HEK293 (cell line): ENCODE measurements around the gene NRG2.

ENCODE experiments used
- CTCF ChIA-PET: fragments of 350-600 bp; formaldehyde crosslinking; extraction: SDS; loops from one replicate; lab custom pipeline; 2021; ENCODE audit warnings: antibody characterized with exemption; lab: Yijun Ruan, JAX
- POLR2A ChIA-PET: fragments of 300-600 bp; formaldehyde crosslinking; extraction: SDS; loops from one replicate; lab custom pipeline; 2020; ENCODE audit warnings: antibody characterized with exemption, inconsistent platforms; lab: Yijun Ruan, JAX
- H3K27ac ChIP-seq: fragments of 200-500 bp; sonication (Bioruptor generic); 2 replicates; pipeline ENCODE4 v1.5.1; 2014; ENCODE audit warnings: low read depth, low read length, control low read depth, inconsistent platforms; ENCODE audit errors: extremely low read depth
- H3K36me3 ChIP-seq, 2 experiments: fragments of 200-500 bp in 1 of 2; sonication (Bioruptor generic) in 1 of 2; 1 replicate in 1 of 2; 2 replicates in 1 of 2; pipeline ENCODE4 v1.5.1; 2014 to 2017; ENCODE audit warnings: inconsistent platforms in 2 of 2, low read length in 2 of 2; ENCODE audit not compliant: control insufficient read depth in 2 of 2, insufficient read depth in 1 of 2
- H3K4me1 ChIP-seq: fragments of 200-500 bp; sonication (Bioruptor generic); 2 replicates; pipeline ENCODE4 v1.5.1; 2014; ENCODE audit warnings: mild to moderate bottlenecking, low read length, inconsistent platforms; ENCODE audit not compliant: control insufficient read depth, insufficient read depth
- H3K4me3 ChIP-seq: 2 replicates; pipeline ENCODE4 v1.5.1; 2011; ENCODE audit warnings: low read depth, mild to moderate bottlenecking, control low read depth, low read length, moderate library complexity
- H3K9me3 ChIP-seq: fragments of 200-500 bp; sonication (Bioruptor generic); 2 replicates; pipeline ENCODE4 v1.5.1; 2014; ENCODE audit warnings: low read depth, low read length, inconsistent platforms; ENCODE audit not compliant: control insufficient read depth, insufficient read depth
- BCL11A ChIP-seq: fragments of 450-650 bp; formaldehyde crosslinking; IDR thresholded peaks from 2 replicates; pipeline ENCODE4 v1.5.1; 2016; ENCODE audit warnings: low read depth, missing biosample characterization, missing genetic modification characterization
- EGR2 ChIP-seq: fragments of 450-650 bp; formaldehyde crosslinking; IDR thresholded peaks from 2 replicates; pipeline ENCODE4 v1.5.1; 2016; ENCODE audit warnings: low read depth, missing biosample characterization, missing genetic modification characterization
- KLF16 ChIP-seq: fragments of 450-650 bp; formaldehyde crosslinking; IDR thresholded peaks from 2 replicates; pipeline ENCODE4 v1.5.1; 2017; ENCODE audit warnings: missing biosample characterization, missing genetic modification characterization
- KLF17 ChIP-seq: fragments of 450-650 bp; formaldehyde crosslinking; IDR thresholded peaks from 2 replicates; pipeline ENCODE4 v1.5.1; 2016; ENCODE audit warnings: missing biosample characterization, missing genetic modification characterization
- KLF9 ChIP-seq: fragments of 450-650 bp; formaldehyde crosslinking; IDR thresholded peaks from 2 replicates; pipeline ENCODE4 v1.5.1; 2016; ENCODE audit warnings: missing biosample characterization, missing genetic modification characterization, low read depth
- SALL2 ChIP-seq: fragments of 450-650 bp; formaldehyde crosslinking; IDR thresholded peaks from 2 replicates; pipeline ENCODE4 v1.5.0; 2017; ENCODE audit warnings: missing biosample characterization, mild to moderate bottlenecking, missing genetic modification characterization, borderline replicate concordance
- SP2 ChIP-seq: fragments of 450-650 bp; formaldehyde crosslinking; IDR thresholded peaks from 2 replicates; pipeline ENCODE4 v1.5.1; 2016; ENCODE audit warnings: missing biosample characterization, missing genetic modification characterization
- SP3 ChIP-seq: fragments of 450-650 bp; formaldehyde crosslinking; IDR thresholded peaks from 2 replicates; pipeline ENCODE4 v1.5.1; 2016; ENCODE audit warnings: missing biosample characterization, missing genetic modification characterization
- ZBTB48 ChIP-seq: fragments of 450-650 bp; formaldehyde crosslinking; IDR thresholded peaks from 2 replicates; pipeline ENCODE4 v1.5.1; 2016; ENCODE audit warnings: missing biosample characterization, missing genetic modification characterization
- ZBTB49 ChIP-seq: fragments of 450-650 bp; formaldehyde crosslinking; IDR thresholded peaks from 2 replicates; pipeline ENCODE4 v1.5.1; 2016; ENCODE audit warnings: missing biosample characterization, missing genetic modification characterization, low read depth
- ZFHX2 ChIP-seq: fragments of 450-650 bp; formaldehyde crosslinking; conservative IDR thresholded peaks from 2 replicates; pipeline ENCODE4 v1.5.1; 2016; ENCODE audit warnings: missing biosample characterization, missing genetic modification characterization
- ZNF10 ChIP-seq: fragments of 450-650 bp; formaldehyde crosslinking; IDR thresholded peaks from 2 replicates; pipeline ENCODE4 v1.5.1; 2017; ENCODE audit warnings: missing biosample characterization, missing genetic modification characterization
- ZNF248 ChIP-seq: fragments of 450-650 bp; formaldehyde crosslinking; IDR thresholded peaks from 2 replicates; pipeline ENCODE4 v1.5.1; 2017; ENCODE audit warnings: missing biosample characterization, missing genetic modification characterization
- ZNF280D ChIP-seq: fragments of 450-650 bp; formaldehyde crosslinking; IDR thresholded peaks from 2 replicates; pipeline ENCODE4 v1.5.1; 2016; ENCODE audit warnings: missing biosample characterization, missing genetic modification characterization
- ZNF335 ChIP-seq: fragments of 450-650 bp; formaldehyde crosslinking; conservative IDR thresholded peaks from 2 replicates; pipeline ENCODE4 v1.5.1; 2016; ENCODE audit warnings: missing biosample characterization, missing genetic modification characterization
- ZNF391 ChIP-seq: fragments of 450-650 bp; formaldehyde crosslinking; IDR thresholded peaks from 2 replicates; pipeline ENCODE4 v1.5.1; 2016; ENCODE audit warnings: low read depth, missing biosample characterization, missing genetic modification characterization, borderline replicate concordance
- ZNF398 ChIP-seq: fragments of 450-650 bp; formaldehyde crosslinking; IDR thresholded peaks from 2 replicates; pipeline ENCODE4 v1.5.1; 2017; ENCODE audit warnings: missing biosample characterization, missing genetic modification characterization
- ZNF600 ChIP-seq: fragments of 450-650 bp; formaldehyde crosslinking; IDR thresholded peaks from 2 replicates; pipeline ENCODE4 v1.5.1; 2016; ENCODE audit warnings: missing biosample characterization, missing genetic modification characterization
- ZNF629 ChIP-seq: fragments of 450-650 bp; formaldehyde crosslinking; IDR thresholded peaks from 2 replicates; pipeline ENCODE4 v1.5.1; 2017; ENCODE audit warnings: missing biosample characterization, missing genetic modification characterization
- ZNF639 ChIP-seq: fragments of 450-650 bp; formaldehyde crosslinking; IDR thresholded peaks from 2 replicates; pipeline ENCODE4 v1.5.1; 2016; ENCODE audit warnings: missing biosample characterization, missing genetic modification characterization
- ZNF654 ChIP-seq: fragments of 450-650 bp; formaldehyde crosslinking; IDR thresholded peaks from 2 replicates; pipeline ENCODE4 v1.5.1; 2016; ENCODE audit warnings: low read depth, missing biosample characterization, missing genetic modification characterization
- ZNF670 ChIP-seq: fragments of 450-650 bp; formaldehyde crosslinking; IDR thresholded peaks from 2 replicates; pipeline ENCODE4 v1.5.1; 2016; ENCODE audit warnings: missing biosample characterization, missing genetic modification characterization, low read depth
- ZNF677 ChIP-seq: fragments of 450-650 bp; IDR thresholded peaks from 2 replicates; pipeline ENCODE4 v1.5.0; 2018; ENCODE audit warnings: missing biosample characterization, mild to moderate bottlenecking, missing genetic modification characterization, moderate library complexity
- ZNF704 ChIP-seq: fragments of 450-650 bp; formaldehyde crosslinking; IDR thresholded peaks from 2 replicates; pipeline ENCODE4 v1.5.1; 2016; ENCODE audit warnings: missing biosample characterization, missing genetic modification characterization
- ZSCAN23 ChIP-seq: fragments of 450-650 bp; formaldehyde crosslinking; IDR thresholded peaks from 2 replicates; pipeline ENCODE4 v1.5.1; 2016; ENCODE audit warnings: missing biosample characterization, missing genetic modification characterization
- ZSCAN5A ChIP-seq: fragments of 450-650 bp; formaldehyde crosslinking; IDR thresholded peaks from 2 replicates; pipeline ENCODE4 v1.5.1; 2016; ENCODE audit warnings: missing biosample characterization, missing genetic modification characterization

NRG2 gene

GRCh38 chr5:140011297-140011802, 31.7 kb downstream of the NRG2 start:
- Histone ChIP-seq H3K9me3 (no peaks in the 10 kb centered on the region), H3K27ac (no peak overlapping the region), H3K4me1 (no peaks in the 10 kb centered on the region), H3K36me3 (no peaks in the 10 kb centered on the region), H3K4me3 (no peak overlapping the region)
- POLR2A ChIA-PET: no interaction called here
- CTCF ChIA-PET: no interaction called here
- TF ChIP-seq KLF16 (tag by site-specific recombination) (no peak), ZNF335 (tag by site-specific recombination) (peak; percentile 62), ZNF391 (no peak), ZNF639 (tag by site-specific recombination) (0 out of 2 replicates have a peak, but pooled peaks have one; percentile 33), ZSCAN23 (tag by site-specific recombination) (no peak), SP2 (tag by site-specific recombination) (no peak), KLF17 (tag by site-specific recombination) (0 out of 2 replicates have a peak, but pooled peaks have one; percentile 32), ZNF398 (tag by site-specific recombination) (0 out of 2 replicates have a peak, but pooled peaks have one; percentile 19), ZNF10 (0 out of 2 replicates have a peak, but pooled peaks have one; percentile 25), ZBTB49 (no peak), KLF9 (tag by site-specific recombination) (no peak), ZNF248 (no peak), ZBTB48 (tag by site-specific recombination) (no peak), ZNF704 (tag by site-specific recombination) (no peak), ZNF280D (no peak), ZNF629 (tag by site-specific recombination) (0 out of 2 replicates have a peak, but pooled peaks have one; percentile 22), ZSCAN5A (no peak), ZFHX2 (tag by site-specific recombination) (peak; percentile 88), ZNF600 (tag by site-specific recombination) (peak; percentile 60), BCL11A (no peak), ZNF677 (no peak), ZNF670 (no peak), ZNF654 (tag by site-specific recombination) (no peak), EGR2 (tag by site-specific recombination) (peak; percentile 88), SP3 (tag by site-specific recombination) (0 out of 2 replicates have a peak, but pooled peaks have one; percentile 21), SALL2 (tag by site-specific recombination) (no peak)
